Measurements from ENCODE around the gene SMYD3.
"Not testable (repeated sequence)": the region's sequence is repeated elsewhere in the genome, so short reads cannot be mapped to it uniquely, and the experiment has no call there.

SMYD3 gene

DNA sequence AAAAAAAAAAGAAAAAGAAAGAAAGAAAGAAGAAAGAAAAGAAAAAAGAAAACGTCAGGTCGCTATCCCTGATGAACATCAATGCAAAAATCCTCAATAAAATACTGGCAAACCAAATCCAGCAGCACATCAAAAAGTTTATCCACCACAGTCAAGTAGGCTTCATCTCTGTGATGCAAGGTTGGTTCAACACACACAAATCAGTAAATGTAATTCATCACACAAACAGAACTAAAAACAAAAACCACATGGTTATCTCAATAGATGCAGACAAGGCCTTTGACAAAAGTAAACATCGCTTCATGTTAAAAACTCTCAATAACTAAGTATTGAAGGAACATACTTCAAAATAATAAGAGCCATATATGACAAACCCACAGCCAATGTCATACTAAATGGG lies 779.0 kb downstream of the SMYD3 start:
- DNase-seq, result not testable (repeated sequence)

DNA sequence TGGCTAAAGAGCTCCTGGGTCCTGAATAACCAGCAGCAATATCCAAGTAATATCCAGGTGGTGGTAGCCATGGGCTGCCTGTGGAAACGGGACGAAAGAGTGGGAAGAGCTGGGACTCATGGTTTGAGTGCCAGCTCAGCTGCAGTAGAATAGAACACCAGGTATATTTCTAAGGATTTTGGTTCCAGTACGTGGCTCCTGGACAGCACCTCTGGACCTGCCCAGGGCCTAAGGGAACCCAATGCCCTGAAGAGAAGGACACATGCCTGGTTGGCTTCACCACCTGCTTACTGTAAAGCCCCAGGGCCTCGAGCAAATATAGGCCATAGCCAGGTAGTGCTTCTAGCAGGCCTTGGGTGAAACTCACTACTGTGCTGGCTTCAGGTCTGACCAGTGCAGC lies 785.6 kb downstream of the SMYD3 start:
- DNase-seq, result no peak

DNA sequence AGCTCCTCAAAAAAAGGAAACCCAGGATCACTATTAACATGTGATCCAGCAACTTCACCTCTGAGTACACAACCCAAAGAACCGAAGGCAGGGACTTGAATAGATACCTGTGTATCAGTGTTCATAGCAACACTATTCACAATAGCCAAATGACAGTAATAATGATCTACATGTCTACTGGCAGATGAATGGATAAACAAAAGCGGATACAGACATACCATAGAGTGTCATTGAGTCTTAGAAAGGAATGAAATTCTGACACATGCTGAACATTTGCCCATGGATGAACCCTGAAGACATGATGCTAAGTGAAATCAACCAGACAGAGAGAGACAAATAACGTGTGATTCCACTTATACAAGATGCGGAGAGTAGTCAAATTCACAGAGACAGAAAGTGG lies 788.1 kb downstream of the SMYD3 start:
- DNase-seq, result no peak

DNA sequence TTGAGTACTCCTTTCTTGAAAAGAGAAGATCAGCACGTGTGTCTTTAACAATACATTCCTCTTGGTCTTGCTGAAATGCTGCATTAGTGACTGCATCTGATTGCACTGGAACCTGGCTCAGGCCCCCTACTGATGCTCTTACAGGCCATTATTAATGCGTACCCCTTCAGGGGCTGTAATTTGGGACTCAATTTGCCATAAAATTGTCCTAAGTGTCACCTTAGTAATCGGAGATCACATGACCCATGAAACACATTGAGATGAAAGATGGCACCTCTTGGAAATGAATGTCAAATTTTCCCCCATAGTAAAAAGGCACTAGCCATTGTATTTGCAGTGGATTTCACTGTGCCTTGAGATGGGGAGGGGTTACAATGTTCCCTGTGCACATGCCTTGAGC lies 789.0 kb downstream of the SMYD3 start:
- no peak for DNase-seq

DNA sequence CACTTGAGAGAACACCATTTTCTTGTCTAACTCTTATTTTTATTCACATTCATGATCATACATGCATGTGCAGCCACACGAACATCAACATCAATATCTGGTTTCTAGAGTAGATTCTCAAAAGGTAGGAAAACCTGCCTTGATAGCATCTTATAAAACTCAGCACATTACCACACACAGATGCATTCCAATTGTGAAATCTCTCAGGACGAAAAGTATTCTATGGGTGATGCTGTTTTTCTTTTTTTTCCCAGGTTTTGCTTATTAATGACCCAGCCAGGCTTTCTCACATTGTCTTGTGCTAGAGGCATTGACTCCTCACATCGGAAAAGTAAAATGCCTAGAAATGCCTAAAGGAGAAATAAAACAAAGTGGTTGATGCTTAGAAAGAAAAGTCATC lies 789.5 kb downstream of the SMYD3 start:
- no peak for DNase-seq

DNA sequence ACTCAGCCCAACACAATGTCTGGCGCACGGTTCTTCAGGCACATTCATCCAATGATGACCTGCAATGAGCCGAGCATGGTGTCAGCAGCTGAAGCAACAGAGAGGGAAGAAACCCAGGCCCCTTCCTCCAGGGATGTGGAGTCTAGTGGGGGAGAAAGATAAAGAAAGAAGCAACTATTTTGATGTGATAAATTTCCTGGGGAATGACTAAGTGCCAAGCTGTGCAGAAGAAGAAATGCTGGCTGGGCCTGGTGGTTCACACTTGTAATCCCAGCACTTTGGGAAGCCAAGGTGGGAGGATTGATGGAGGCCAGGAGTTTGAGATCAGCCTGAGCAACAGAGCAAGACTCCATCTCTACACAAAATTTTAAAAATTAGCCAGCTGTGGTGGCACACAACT lies 790.5 kb downstream of the SMYD3 start:
- no peak for DNase-seq

DNA sequence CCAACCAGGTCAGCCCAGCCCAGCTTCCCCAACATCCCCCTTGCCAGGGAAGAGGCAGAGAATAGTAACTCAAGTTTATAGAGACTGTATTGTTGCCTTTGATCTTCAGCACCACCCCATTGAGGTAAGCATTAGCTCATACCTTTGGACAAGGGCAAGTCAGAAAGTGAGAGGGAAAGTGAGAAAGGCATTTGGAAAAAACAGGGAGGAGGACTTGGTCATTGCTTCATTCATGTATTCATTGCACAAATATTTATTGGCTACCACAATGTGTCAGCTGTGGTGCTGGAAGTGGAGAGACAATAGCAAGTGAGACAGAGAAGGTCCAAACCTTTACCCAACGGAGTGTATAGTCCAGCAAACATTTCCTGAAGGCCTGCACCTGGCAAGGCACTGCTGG lies 791.1 kb downstream of the SMYD3 start:
- DNase-seq, result no peak

DNA sequence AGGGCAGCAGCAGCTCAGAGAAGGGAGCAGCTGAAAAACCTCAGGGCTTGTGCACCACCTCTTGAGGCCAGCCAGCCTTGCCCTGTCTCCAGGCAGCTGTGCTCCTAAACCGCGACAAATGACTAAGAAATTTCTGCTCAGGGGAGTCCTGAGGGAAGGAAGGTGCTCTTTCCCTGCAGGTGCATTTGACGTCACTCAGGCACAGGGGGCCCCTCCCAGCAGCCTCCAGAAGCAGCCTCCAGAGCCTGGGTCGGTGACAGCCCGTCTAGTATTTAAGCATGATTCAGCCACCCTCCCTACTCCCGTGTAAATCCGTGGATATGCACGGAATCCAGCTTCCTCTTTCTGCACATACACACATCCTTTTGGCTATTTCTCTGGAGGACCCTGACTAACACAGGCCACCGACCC lies 791.8 kb downstream of the SMYD3 start:
- DNase-seq, result no peak

DNA sequence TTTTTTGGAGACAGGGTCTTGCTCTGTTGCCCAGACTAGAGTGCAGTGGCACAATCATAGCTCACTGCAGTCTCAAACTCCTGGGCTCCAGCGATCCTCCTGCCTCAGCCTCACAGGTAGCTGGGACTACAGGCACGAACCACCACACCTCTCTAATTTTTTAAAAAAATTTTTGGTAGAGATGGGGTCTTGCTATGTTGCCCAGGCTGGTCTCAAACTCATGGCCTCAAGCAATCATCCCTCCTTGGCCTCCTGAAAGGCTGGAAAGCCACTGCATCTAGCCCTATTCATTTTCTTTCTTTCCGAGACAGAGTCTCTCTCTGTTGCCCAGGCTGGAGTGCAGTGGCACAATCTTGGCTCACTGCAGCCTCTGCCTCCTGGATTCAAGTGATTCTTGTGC lies 793.1 kb downstream of the SMYD3 start:
- DNase-seq, result not testable (repeated sequence)

DNA sequence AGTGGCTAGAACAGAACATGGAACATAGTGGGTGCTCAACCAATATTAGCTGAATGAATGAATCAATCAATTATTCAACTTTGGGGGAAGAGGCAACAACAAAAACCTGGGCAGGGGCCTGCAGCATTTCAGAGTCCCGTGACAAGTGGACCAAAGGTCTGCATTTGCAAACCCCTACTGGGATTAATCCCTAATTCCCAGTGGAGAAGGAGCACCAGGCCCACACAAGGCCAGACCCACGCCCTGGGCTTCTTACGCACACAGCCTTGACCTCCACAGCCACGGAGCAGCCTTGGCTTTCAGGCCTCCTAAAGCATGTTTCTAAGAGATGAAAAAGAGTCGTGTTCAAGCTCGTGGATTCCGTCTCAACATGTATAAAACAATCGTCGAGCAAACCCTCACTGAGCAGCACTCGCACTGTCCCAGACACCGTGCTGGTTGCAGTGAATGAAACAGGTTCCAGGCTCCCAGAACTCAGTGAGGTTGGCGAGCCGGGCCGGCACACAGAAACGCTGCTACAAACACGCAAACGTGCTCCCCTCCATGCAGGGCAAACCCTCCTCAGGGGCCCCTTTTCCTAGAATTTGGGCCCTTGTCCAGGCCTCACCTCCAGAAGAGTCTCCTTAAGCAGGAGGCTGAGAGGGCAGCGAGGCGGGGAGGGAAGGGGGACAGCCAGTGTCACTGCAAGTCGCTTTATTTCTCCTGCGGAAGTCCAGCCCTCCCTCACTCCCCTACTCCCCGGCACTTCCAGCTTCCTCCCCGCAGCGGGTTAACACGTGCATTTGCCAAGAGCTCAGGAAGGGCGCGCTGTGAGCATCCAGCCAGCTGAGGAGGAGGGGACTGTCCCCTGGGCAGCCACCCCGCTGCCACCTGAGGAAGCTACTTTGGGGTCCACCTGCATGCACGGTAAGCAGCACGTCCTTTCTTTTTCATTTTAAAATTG lies 795.8 kb downstream of the SMYD3 start:
- no peak for DNase-seq

DNA sequence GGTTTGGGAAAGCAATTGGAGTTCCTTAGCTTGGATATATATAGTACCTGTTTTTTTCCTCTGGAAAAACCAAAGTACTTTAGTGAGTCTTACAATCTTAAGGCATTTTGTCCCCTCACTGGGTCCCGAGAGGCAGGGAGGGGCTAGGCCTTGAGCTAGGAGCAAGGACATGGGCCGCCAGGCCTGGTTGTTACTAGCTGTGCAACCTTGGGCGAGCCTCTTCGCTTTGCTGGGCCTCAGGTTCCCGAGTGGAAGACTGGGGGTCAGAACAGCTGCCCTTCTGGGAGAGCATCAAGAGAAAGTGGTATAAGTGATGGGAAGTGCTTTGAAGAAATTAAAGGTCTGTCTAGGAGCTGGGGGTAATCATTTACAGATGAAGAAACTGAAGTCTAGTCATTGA lies 799.1 kb downstream of the SMYD3 start:
- no peak for DNase-seq

DNA sequence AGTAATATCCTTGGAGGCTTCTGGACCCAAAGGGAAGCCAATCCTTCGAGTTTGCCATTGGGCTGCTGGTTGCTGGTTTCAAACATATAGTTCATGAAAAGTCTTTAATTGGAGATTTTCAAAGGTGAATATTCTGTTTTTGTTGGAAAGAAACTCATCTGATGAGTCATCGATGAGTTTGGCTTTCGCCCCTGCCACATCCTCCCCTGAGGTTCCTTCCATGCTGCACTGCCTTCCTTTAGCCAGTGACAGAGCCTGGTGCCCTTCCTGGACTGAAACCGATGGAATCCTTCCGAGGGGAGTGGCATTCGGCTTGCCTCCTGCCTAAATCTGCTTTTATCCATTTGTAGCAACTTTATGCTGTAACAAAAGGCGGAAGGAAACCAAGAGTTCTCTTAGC lies 802.3 kb downstream of the SMYD3 start:
- no peak for DNase-seq

DNA sequence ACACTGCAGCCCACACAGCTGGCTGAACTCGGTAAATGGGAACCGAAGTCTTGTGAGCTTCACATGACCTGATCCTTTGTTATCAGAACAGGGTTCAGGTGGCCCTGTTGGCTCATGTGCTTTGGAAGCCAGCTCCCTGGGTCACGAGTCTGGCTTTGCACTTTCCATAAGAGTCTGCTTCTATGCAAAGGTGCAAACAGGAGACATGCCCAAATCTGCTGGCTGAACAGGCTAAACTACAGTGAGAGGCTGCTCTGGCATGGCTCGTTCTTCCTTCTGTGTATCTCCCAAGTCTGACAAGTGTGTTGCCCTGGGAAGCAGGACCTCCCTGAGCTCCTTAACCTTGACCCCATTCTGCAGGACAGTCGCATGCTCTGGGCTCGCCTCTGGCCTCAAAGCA lies 802.7 kb downstream of the SMYD3 start:
- DNase-seq, result no peak

DNA sequence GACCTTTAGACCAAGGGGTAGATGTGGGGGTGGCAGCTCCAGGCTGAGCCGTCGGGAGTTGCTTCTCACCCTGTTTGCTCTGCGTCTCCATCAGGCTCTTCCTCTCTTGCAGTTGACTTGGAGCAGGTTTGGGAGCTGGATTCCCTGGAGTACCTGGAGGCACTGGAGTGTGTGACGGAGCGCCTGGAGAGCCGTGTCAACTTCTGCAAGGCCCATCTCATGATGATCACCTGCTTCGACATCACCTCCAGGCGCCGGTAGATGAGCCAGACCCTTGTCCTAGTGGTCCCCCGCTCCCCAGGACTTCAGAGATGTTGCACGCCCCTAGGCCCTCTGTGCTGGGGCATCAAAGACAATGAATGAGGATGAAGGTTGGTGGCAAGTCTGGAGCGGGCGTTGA lies 804.7 kb downstream of the SMYD3 start:
- DNase-seq, result no peak

DNA sequence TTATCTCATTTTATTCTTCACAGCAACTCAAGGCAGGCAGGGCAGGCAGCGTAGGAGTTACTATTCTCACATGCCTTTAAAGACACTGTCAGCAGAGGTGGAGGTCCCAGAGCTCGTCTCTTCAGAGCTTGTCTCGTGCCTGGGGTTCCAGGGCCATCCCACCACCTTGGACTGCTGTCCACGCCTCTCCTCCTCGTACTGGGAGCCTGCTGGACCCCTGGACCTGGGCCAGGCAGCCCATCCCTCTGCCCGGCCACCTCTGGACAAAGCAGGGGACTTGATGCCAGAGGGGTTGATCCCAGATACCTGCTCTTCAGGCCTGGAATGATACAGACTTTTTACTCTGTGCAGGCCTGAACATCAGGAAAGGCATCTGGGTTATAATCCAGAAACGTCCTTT lies 805.4 kb downstream of the SMYD3 start:
- DNase-seq, result no peak

DNA sequence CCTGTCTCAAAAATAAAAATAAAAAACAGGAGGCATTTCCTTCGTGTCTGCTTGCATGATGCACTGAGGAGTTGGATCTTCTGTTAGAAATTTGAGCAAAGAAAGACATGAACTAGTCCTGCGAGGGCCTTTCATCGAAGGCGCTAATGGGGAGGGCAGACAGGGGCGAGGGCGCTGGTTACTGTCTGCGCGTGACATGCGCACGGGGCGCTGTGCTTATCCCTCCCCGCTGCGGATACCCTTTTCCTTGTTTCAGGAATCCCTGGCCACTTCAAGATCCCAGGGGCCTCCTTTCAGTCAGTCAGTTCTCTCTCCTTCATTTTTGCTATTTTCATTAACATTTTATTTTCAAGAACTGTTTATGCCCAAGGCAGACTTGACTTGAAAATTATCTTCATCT lies 806.4 kb downstream of the SMYD3 start:
- DNase-seq, result no peak
